ENCODE data around the gene SLC9A1.

- no peak for TF ChIP-seq ZBTB33 (IDR thresholded peaks at IDR 0.05; ENCODE audit: borderline replicate concordance, low read depth)
- no peak for TF ChIP-seq TAF1 (IDR thresholded peaks at IDR 0.05; ENCODE audit: borderline replicate concordance, low read depth, low read length)
- TF ChIP-seq ELF1 (IDR thresholded peaks at IDR 0.05): no peak
- no peak for TF ChIP-seq CTCF (IDR thresholded peaks at IDR 0.05)
- TF ChIP-seq EP300 (IDR thresholded peaks at IDR 0.05; ENCODE audit: borderline replicate concordance in 1 of 2, low read depth in 1 of 2, low read length in 1 of 2): no peak
Observed at GRCh38 chr1:27074175-27074780, 80.6 kb downstream of the SLC9A1 start.
